ENCODE measurements around the gene MAPK4. TPM values are rescaled to one million over a fixed set of nuclear protein-coding genes. Genes with fewer than 3 reads are reported as not detected.
"Not testable (repeated sequence)": the region's sequence is repeated elsewhere in the genome, so short reads cannot be mapped to it uniquely, and the experiment has no call there.

MAPK4 gene
- polyA plus RNA-seq, 4 donors, result 8.2 to 10.2 (median 8.4) TPM

GRCh38 chr18:50675043-50675442, 115.2 kb downstream of the MAPK4 start:
- no peak for DNase-seq (ENCODE audit: low read depth in 4 of 4, low spot score in 2 of 4)

- DNase-seq (ENCODE audit: low read depth in 4 of 4, low spot score in 2 of 4), result no peak
These were observed 118.8 kb downstream of the MAPK4 start for GRCh38 chr18:50678651-50679050.

- no peak for DNase-seq (ENCODE audit: low read depth in 4 of 4, low spot score in 2 of 4)
These were observed 119.2 kb downstream of the MAPK4 start for GRCh38 chr18:50679056-50679455.

GRCh38 chr18:50679656-50680055, 119.8 kb downstream of the MAPK4 start:
- DNase-seq (ENCODE audit: low read depth in 4 of 4, low spot score in 2 of 4), result no peak

GRCh38 chr18:50680966-50681365, 121.1 kb downstream of the MAPK4 start:
- DNase-seq (ENCODE audit: low read depth in 4 of 4, low spot score in 2 of 4), result no peak

GRCh38 chr18:50682852-50683251, 123.0 kb downstream of the MAPK4 start:
- DNase-seq (ENCODE audit: low read depth in 4 of 4, low spot score in 2 of 4), result no peak

- no peak for DNase-seq (ENCODE audit: low read depth in 4 of 4, low spot score in 2 of 4)
These were observed 126.5 kb downstream of the MAPK4 start for GRCh38 chr18:50686409-50686808.

- no peak for DNase-seq (ENCODE audit: low read depth in 4 of 4, low spot score in 2 of 4)
These were observed 127.6 kb downstream of the MAPK4 start for GRCh38 chr18:50687491-50687890.

GRCh38 chr18:50689578-50689977, 129.7 kb downstream of the MAPK4 start:
- no peak for DNase-seq (ENCODE audit: low read depth in 4 of 4, low spot score in 2 of 4)

GRCh38 chr18:50694147-50694546, 134.3 kb downstream of the MAPK4 start:
- no peak for DNase-seq (ENCODE audit: low read depth in 4 of 4, low spot score in 2 of 4)

GRCh38 chr18:50695431-50696176, 135.7 kb downstream of the MAPK4 start:
- DNase-seq (ENCODE audit: low read depth in 4 of 4, low spot score in 2 of 4), result no peak

GRCh38 chr18:50696436-50696835, 136.5 kb downstream of the MAPK4 start:
- no peak for DNase-seq (ENCODE audit: low read depth in 4 of 4, low spot score in 2 of 4)

GRCh38 chr18:50696929-50697328, 137.0 kb downstream of the MAPK4 start:
- DNase-seq (ENCODE audit: low read depth in 4 of 4, low spot score in 2 of 4), result no peak

- DNase-seq (ENCODE audit: low read depth in 4 of 4, low spot score in 2 of 4), result no peak
These were observed 137.6 kb downstream of the MAPK4 start for GRCh38 chr18:50697509-50697908.

- no peak for DNase-seq (ENCODE audit: low read depth in 4 of 4, low spot score in 2 of 4)
These were observed 140.6 kb downstream of the MAPK4 start for GRCh38 chr18:50700245-50701165.

- no peak for DNase-seq (ENCODE audit: low read depth in 4 of 4, low spot score in 2 of 4)
These were observed 144.6 kb downstream of the MAPK4 start for GRCh38 chr18:50704357-50704940.

- DNase-seq (ENCODE audit: low read depth in 4 of 4, low spot score in 2 of 4), result no peak
These were observed 146.3 kb downstream of the MAPK4 start for GRCh38 chr18:50706199-50706598.

GRCh38 chr18:50706651-50707050, 146.8 kb downstream of the MAPK4 start:
- DNase-seq (ENCODE audit: low read depth in 4 of 4, low spot score in 2 of 4), result no peak

GRCh38 chr18:50707297-50707696, 147.4 kb downstream of the MAPK4 start:
- not testable (repeated sequence) for DNase-seq (ENCODE audit: low read depth in 4 of 4, low spot score in 2 of 4)

- no peak for DNase-seq (ENCODE audit: low read depth in 4 of 4, low spot score in 2 of 4)
These were observed 148.1 kb downstream of the MAPK4 start for GRCh38 chr18:50707855-50708469.

GRCh38 chr18:50709193-50709592, 149.3 kb downstream of the MAPK4 start:
- DNase-seq (ENCODE audit: low read depth in 4 of 4, low spot score in 2 of 4), result no peak

Data from left renal cortex interstitium (tissue), 4 donors.